AG20443 (cell line): ENCODE results near the gene TMEM163.

Source experiments
- DNase-seq: peaks from one replicate; pipeline ENCODE4 v3.0.0; 2012; ENCODE audit warnings: low spot score, mixed read lengths

The TMEM163 gene

GRCh38 chr2:134408791-134409190 is 310.0 kb downstream of the TMEM163 start:
- no peak for DNase-seq

GRCh38 chr2:134408386-134408785 is 310.4 kb downstream of the TMEM163 start:
- DNase-seq = no peak

- DNase-seq = no peak
These were observed 311.5 kb downstream of the TMEM163 start for GRCh38 chr2:134407154-134407890.

- DNase-seq = no peak
These were observed 312.1 kb downstream of the TMEM163 start for GRCh38 chr2:134406736-134407135.

GRCh38 chr2:134406311-134406710 is 312.5 kb downstream of the TMEM163 start:
- DNase-seq = no peak
